Esophagus squamous epithelium (tissue), 5 donors: ENCODE measurements around the gene SHANK3. TPM values are rescaled to one million over a fixed set of nuclear protein-coding genes. Genes with fewer than 3 reads are reported as not detected.
A peak's percentile ranks its signal among the peaks of the same experiment; 100 is the strongest.
"Not testable (repeated sequence)": the region's sequence is repeated elsewhere in the genome, so short reads cannot be mapped to it uniquely, and the experiment has no call there.

Experiments used
- DNase-seq: peaks from one replicate; lab custom pipeline; 2025; lab: John Stamatoyannopoulos, UW
- H3K27ac ChIP-seq, 4 donors: fragments of 200-600 bp; sonication (generic); one replicate each; pipeline ENCODE4 v1.5.1; 2016 to 2019; ENCODE audit warnings: mild to moderate bottlenecking in 1 of 4
- H3K27me3 ChIP-seq, 4 donors: fragments of 200-600 bp; sonication (generic); 1 replicate in 3 of 4; 2 replicates in 1 of 4; pipeline versions ENCODE4 v1.5.1 to v1.6.0; 2017 to 2021; ENCODE audit warnings: antibody characterized with exemption in 1 of 4
- H3K36me3 ChIP-seq, 3 donors: fragments of 200-600 bp; sonication (generic); one replicate each; pipeline ENCODE4 v1.5.1; 2016 to 2019
- H3K4me1 ChIP-seq, 3 donors: fragments of 200-600 bp; sonication (generic); one replicate each; pipeline ENCODE4 v1.5.1; 2017 to 2019
- H3K4me3 ChIP-seq, 4 donors: fragments of 200-600 bp; sonication (generic); 1 replicate in 3 of 4; 2 replicates in 1 of 4; pipeline ENCODE4 v1.5.1; 2016 to 2019; ENCODE audit warnings: mild to moderate bottlenecking in 2 of 4, moderate library complexity in 1 of 4
- H3K9me3 ChIP-seq, 3 donors: fragments of 200-600 bp; sonication (generic); one replicate each; pipeline ENCODE4 v1.5.1; 2016 to 2019
- POLR2A ChIP-seq, 4 donors: fragments of 450-650 bp; IDR thresholded peaks; one replicate each; pipeline ENCODE4 v1.6.1; 2017; ENCODE audit warnings: antibody characterized with exemption in 4 of 4, mild to moderate bottlenecking in 4 of 4, moderate library complexity in 3 of 4
- WGBS, 2 donors: methylation state at CpG; one replicate each; pipeline ENCODE4 v1.1.5; 2018; 5-methylcytosine and 5-hydroxymethylcytosine counted together
- intact Hi-C: fragments of 100-400 bp; cut with DNase I; formaldehyde crosslinking; loops from one replicate; pipeline ENCODE4 v1.15.0; 2022
- total RNA-seq, 4 donors: library from RNA; depleted of rRNA; stranded (reverse); fragments of >200 nt; gene quantifications; one replicate each; pipeline ENCODE4 v1.1.0, GENCODE V29; 2016
- TF ChIP-seq, protein P1 (sequence below), 6 experiments: fragments of 450-650 bp in 4 of 6; fragments of 200-600 bp in 2 of 6; sonication (generic) in 2 of 6; IDR thresholded peaks; one replicate each; pipeline ENCODE4 v1.5.1; 2016 to 2019; ENCODE audit warnings: antibody characterized with exemption in 6 of 6, mild to moderate bottlenecking in 4 of 6, moderate library complexity in 4 of 6
- donor health status: DM: yes; HTN: yes; CAD: no.

SHANK3 gene
- total RNA-seq, 4 donors from 2014 or later = 3.7 to 5.9 (median 4.5) TPM

DNA sequence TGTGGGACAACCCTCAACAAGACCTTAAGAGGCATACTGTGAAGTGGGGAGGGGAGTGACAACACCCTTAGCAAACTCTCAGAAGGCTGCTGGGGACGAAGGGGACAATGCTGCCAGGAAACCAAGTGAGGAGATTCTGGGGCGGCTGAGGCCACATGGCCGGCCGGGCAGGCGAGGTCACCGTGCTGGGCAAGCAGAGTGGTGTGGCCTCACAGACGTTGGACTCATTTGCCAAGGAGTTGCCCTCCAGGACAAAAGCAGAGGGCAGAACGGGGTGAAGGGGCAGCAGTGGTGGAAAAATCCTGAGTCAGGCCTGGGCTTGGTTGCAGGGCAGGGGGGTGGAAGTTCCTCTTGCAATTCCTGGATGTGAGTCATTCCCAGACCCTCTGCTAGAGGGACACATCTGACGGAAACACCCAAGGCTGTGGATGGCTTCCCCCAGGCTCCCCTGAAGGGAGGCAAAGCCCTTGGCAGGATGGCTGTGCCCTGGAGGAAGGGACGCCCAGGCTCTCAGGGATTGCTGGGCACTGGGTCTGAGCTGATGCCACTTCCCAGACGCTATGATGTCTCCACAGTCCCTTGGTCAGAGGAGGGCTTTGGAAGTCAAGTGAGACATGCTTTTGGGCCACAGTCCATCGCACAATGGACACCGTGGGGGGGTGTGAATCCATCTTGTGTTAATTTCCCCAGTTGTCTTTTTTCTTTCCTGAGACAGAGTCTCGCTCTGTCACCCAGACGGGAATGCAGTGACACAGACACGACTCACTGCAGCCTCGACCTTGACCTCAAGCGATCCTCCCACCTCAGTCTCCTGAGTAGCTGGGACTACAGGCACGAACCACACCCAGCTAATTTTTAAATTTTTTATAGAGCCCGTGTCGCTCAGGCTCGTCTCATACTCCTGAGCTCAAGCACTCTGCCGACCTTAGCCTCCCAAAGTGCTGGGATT, 16.2 kb upstream of the SHANK3 start:
- Histone ChIP-seq H3K9me3 (no peaks in the 10 kb centered on the region), H3K27me3 (peaks cover 0 to 53% (median 0%) of the 10 kb centered on the region in 4 donors), H3K4me1 (peaks cover 0 to 3% (median 0%) of the 10 kb centered on the region in 3 donors), H3K4me3 (no peak overlapping the region), H3K36me3 (no peaks in the 10 kb centered on the region), H3K27ac (peak overlapping the region in 2 of 4 donors; percentile 53 to 73)
- TF ChIP-seq POLR2A (IDR thresholded peaks at IDR 0.05) = no peak
- TF ChIP-seq, protein P1, sequence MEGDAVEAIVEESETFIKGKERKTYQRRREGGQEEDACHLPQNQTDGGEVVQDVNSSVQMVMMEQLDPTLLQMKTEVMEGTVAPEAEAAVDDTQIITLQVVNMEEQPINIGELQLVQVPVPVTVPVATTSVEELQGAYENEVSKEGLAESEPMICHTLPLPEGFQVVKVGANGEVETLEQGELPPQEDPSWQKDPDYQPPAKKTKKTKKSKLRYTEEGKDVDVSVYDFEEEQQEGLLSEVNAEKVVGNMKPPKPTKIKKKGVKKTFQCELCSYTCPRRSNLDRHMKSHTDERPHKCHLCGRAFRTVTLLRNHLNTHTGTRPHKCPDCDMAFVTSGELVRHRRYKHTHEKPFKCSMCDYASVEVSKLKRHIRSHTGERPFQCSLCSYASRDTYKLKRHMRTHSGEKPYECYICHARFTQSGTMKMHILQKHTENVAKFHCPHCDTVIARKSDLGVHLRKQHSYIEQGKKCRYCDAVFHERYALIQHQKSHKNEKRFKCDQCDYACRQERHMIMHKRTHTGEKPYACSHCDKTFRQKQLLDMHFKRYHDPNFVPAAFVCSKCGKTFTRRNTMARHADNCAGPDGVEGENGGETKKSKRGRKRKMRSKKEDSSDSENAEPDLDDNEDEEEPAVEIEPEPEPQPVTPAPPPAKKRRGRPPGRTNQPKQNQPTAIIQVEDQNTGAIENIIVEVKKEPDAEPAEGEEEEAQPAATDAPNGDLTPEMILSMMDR (IDR thresholded peaks at IDR 0.05) = no peak
- intact Hi-C loops = no loop called here
- 45 to 52% methylated on average over 20 of the region's 23 CpGs for WGBS, 2 donors
- no peak for DNase-seq

DNA sequence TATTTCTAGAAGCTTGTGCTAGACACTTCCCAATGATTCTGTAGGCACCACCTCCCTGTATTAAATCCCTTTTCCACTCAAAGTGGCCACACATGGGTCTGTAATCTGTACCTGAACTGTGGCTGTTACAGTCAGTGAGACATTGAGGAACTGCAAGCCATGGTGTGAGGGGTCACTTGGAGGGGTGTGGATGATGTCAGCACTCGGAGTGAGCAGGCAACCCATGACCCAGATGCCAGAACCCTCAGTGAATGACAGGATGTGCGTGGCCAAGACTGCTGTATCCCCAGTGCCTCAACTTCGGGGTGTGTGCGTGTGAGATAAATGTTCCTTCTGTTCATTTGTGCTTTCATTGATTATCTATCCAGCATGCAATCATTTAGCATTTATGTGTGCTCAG, 14.7 kb upstream of the SHANK3 start:
- TF ChIP-seq POLR2A (IDR thresholded peaks at IDR 0.05) = no peak
- TF ChIP-seq, protein P1 (IDR thresholded peaks at IDR 0.05) = no peak
- H3K4me3 ChIP-seq = no peak overlapping the region
- no peaks in the 10 kb centered on the region for H3K36me3 ChIP-seq
- WGBS, 2 donors = 71 to 79% methylated on average over 3 to 4 of the region's 4 CpGs
- peaks cover 0 to 3% (median 0%) of the 10 kb centered on the region in 3 donors for H3K4me1 ChIP-seq
- H3K27me3 ChIP-seq = peaks cover 0 to 54% (median 0%) of the 10 kb centered on the region in 4 donors
- DNase-seq = no peak
- intact Hi-C loops = no loop called here
- no peaks in the 10 kb centered on the region for H3K9me3 ChIP-seq
- H3K27ac ChIP-seq = peak overlapping the region in 2 of 4 donors; percentile 38 to 53

DNA sequence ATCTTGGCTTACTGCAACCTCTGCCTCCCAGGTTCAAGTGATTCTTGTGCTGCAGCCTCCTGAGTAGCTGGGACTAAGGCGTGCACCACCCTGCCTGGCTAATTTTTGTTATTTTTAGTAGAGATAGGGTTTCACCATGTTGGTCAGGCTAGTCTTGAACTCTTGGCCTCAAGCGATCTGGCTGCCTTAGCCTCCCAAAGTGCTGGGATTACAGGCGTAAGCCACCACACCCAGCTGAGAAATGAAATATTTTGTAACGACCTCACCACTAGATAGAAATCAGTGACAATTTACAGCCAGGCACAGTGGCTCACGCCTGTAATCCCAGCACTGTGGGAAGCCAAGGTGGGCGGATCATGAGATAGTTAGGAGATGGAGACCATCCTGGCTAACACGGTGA, 12.9 kb upstream of the SHANK3 start:
- H3K4me1 ChIP-seq, H3K9me3 ChIP-seq, H3K27ac ChIP-seq, H3K4me3 ChIP-seq, DNase-seq, intact Hi-C loops, H3K36me3 ChIP-seq: not testable (repeated sequence)
- peaks cover 0 to 44% (median 0%) of the 10 kb centered on the region in 4 donors for H3K27me3 ChIP-seq
- WGBS, 2 donors = 86 to 88% methylated on average over 5 to 6 of the region's 7 CpGs

DNA sequence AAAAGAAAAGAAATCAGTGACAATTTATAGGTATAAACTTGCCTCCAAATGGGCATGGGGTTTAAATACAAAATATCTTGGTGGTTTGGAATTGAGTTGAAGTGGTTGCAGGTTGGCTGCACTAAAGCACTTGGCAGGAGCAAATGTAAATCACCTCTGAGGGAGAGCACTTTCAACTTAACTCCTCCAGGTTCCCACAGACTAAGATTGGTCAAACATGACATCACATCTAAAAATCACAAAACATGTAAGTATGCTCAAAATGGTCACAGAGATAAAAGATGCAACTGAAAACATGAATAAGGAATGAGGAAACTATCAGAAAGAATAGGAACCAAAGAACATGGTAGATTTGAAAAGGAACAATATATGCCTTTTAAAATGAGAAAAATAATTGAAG, 12.3 kb upstream of the SHANK3 start:
- no peak overlapping the region for H3K27ac ChIP-seq
- H3K9me3 ChIP-seq = no peaks in the 10 kb centered on the region
- H3K4me1 ChIP-seq = peaks cover 0 to 3% (median 0%) of the 10 kb centered on the region in 3 donors
- no peak overlapping the region for H3K4me3 ChIP-seq
- DNase-seq = no peak
- no peaks in the 10 kb centered on the region for H3K36me3 ChIP-seq
- TF ChIP-seq POLR2A (IDR thresholded peaks at IDR 0.05) = no peak
- TF ChIP-seq, protein P1 (IDR thresholded peaks at IDR 0.05) = no peak
- intact Hi-C loops = no loop called here
- peaks cover 0 to 39% (median 0%) of the 10 kb centered on the region in 4 donors for H3K27me3 ChIP-seq

DNA sequence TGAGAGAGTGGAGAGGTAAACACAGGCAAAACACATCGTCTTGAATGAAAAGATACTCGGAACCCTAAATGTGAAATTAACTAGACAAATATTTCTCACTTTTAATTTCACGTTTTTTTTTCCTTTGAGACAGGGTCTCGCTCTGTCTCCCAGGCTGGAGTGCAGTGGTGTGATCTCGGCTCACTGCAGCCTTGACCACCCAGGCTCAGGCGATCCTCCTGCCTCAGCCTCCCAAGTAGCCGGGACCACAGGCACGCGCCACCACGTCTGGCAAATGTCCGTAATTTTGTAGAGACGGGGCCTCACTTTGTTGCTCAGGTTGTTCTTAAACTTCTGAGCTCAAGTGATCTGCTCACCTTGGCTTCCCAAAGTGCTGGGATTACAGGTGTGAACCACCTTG, 7.4 kb upstream of the SHANK3 start:
- H3K27me3 ChIP-seq = peaks cover 0 to 14% (median 0%) of the 10 kb centered on the region in 4 donors
- no peaks in the 10 kb centered on the region for H3K9me3 ChIP-seq
- no peak for DNase-seq
- no peaks in the 10 kb centered on the region for H3K36me3 ChIP-seq
- H3K27ac ChIP-seq = no peak overlapping the region
- no peaks in the 10 kb centered on the region for H3K4me1 ChIP-seq
- TF ChIP-seq, protein P1 (IDR thresholded peaks at IDR 0.05) = no peak
- TF ChIP-seq POLR2A (IDR thresholded peaks at IDR 0.05) = no peak
- WGBS, 2 donors = 91 to 94% methylated on average over 12 of the region's 12 CpGs
- intact Hi-C loops = no loop called here
- no peak overlapping the region for H3K4me3 ChIP-seq
